HG02798 (cell line): ENCODE data around the gene OR51B4.
"Not testable (repeated sequence)": the region's sequence is repeated elsewhere in the genome, so short reads cannot be mapped to it uniquely, and the experiment has no call there.

ENCODE experiments used
- ATAC-seq: cut with Tn5 transposase; IDR thresholded peaks from one replicate; pipeline ENCODE4 v1.9.1; 2021; ENCODE audit warnings: mild to moderate bottlenecking; ENCODE audit not compliant: unreplicated experiment, poor library complexity

The OR51B4 gene

GRCh38 chr11:5297721-5298323 is 3.9 kb downstream of the OR51B4 start:
- ATAC-seq = no peak

- not testable (repeated sequence) for ATAC-seq
Measured at GRCh38 chr11:5294342-5294995, 7.3 kb downstream of the OR51B4 start.

GRCh38 chr11:5293028-5293427 is 8.7 kb downstream of the OR51B4 start:
- ATAC-seq = no peak

GRCh38 chr11:5291207-5291838 is 10.4 kb downstream of the OR51B4 start:
- peak; percentile 84 for ATAC-seq

- no peak for ATAC-seq
Measured at GRCh38 chr11:5290106-5290505, 11.6 kb downstream of the OR51B4 start.

GRCh38 chr11:5289696-5290095 is 12.1 kb downstream of the OR51B4 start:
- no peak for ATAC-seq

GRCh38 chr11:5288906-5289550 is 12.7 kb downstream of the OR51B4 start:
- no peak for ATAC-seq

GRCh38 chr11:5288108-5288905 is 13.4 kb downstream of the OR51B4 start:
- ATAC-seq = no peak

GRCh38 chr11:5286901-5287300 is 14.8 kb downstream of the OR51B4 start:
- no peak for ATAC-seq

- no peak for ATAC-seq
Measured at GRCh38 chr11:5286351-5286750, 15.4 kb downstream of the OR51B4 start.

GRCh38 chr11:5285703-5286340 is 15.9 kb downstream of the OR51B4 start:
- no peak for ATAC-seq

GRCh38 chr11:5284637-5285036 is 17.1 kb downstream of the OR51B4 start:
- no peak for ATAC-seq

GRCh38 chr11:5283882-5284281 is 17.9 kb downstream of the OR51B4 start:
- no peak for ATAC-seq

GRCh38 chr11:5283086-5283485 is 18.7 kb downstream of the OR51B4 start:
- no peak for ATAC-seq

- no peak for ATAC-seq
Measured at GRCh38 chr11:5282628-5283027, 19.1 kb downstream of the OR51B4 start.

- no peak for ATAC-seq
Measured at GRCh38 chr11:5281596-5281995, 20.1 kb downstream of the OR51B4 start.

- ATAC-seq = peak; percentile 91
Measured at GRCh38 chr11:5280582-5281102, 21.1 kb downstream of the OR51B4 start.

- no peak for ATAC-seq
Measured at GRCh38 chr11:5279471-5280090, 22.2 kb downstream of the OR51B4 start.

GRCh38 chr11:5277807-5278382 is 23.9 kb downstream of the OR51B4 start:
- peak; percentile 47 for ATAC-seq
